ENCODE measurements around the gene ADAM30.

DNA sequence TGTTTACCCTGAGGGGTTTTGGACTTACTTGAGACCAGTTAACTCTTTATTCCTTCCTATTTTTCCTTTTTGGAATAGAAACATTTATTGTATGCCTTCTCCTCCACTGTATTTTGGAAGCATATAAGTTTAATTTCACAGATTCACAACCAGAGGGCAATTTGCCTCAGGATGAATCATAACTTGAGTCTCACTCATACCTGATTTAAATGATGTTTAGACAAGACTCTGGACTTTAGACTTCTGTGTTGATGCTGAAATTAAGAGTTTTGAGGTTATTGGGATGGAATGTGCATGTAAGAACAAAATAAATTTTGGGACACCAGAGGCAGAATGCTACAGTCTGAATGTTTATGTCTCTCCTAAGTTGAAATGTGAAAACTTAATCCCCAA, 7.1 kb upstream of the ADAM30 start:
- TF ChIP-seq, protein P1, sequence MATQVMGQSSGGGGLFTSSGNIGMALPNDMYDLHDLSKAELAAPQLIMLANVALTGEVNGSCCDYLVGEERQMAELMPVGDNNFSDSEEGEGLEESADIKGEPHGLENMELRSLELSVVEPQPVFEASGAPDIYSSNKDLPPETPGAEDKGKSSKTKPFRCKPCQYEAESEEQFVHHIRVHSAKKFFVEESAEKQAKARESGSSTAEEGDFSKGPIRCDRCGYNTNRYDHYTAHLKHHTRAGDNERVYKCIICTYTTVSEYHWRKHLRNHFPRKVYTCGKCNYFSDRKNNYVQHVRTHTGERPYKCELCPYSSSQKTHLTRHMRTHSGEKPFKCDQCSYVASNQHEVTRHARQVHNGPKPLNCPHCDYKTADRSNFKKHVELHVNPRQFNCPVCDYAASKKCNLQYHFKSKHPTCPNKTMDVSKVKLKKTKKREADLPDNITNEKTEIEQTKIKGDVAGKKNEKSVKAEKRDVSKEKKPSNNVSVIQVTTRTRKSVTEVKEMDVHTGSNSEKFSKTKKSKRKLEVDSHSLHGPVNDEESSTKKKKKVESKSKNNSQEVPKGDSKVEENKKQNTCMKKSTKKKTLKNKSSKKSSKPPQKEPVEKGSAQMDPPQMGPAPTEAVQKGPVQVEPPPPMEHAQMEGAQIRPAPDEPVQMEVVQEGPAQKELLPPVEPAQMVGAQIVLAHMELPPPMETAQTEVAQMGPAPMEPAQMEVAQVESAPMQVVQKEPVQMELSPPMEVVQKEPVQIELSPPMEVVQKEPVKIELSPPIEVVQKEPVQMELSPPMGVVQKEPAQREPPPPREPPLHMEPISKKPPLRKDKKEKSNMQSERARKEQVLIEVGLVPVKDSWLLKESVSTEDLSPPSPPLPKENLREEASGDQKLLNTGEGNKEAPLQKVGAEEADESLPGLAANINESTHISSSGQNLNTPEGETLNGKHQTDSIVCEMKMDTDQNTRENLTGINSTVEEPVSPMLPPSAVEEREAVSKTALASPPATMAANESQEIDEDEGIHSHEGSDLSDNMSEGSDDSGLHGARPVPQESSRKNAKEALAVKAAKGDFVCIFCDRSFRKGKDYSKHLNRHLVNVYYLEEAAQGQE (IDR thresholded peaks at IDR 0.05; ENCODE audit: insufficient read depth in 1 of 2, low read depth in 2 of 2, low read length in 1 of 2): no peak
- TF ChIP-seq, protein P2, sequence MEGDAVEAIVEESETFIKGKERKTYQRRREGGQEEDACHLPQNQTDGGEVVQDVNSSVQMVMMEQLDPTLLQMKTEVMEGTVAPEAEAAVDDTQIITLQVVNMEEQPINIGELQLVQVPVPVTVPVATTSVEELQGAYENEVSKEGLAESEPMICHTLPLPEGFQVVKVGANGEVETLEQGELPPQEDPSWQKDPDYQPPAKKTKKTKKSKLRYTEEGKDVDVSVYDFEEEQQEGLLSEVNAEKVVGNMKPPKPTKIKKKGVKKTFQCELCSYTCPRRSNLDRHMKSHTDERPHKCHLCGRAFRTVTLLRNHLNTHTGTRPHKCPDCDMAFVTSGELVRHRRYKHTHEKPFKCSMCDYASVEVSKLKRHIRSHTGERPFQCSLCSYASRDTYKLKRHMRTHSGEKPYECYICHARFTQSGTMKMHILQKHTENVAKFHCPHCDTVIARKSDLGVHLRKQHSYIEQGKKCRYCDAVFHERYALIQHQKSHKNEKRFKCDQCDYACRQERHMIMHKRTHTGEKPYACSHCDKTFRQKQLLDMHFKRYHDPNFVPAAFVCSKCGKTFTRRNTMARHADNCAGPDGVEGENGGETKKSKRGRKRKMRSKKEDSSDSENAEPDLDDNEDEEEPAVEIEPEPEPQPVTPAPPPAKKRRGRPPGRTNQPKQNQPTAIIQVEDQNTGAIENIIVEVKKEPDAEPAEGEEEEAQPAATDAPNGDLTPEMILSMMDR (IDR thresholded peaks at IDR 0.05): no peak
- TF ChIP-seq SIN3A (IDR thresholded peaks at IDR 0.05; ENCODE audit: borderline replicate concordance, insufficient read depth, low read depth, low read length): no peak
